HG02973 (cell line): ENCODE results near the gene PSME4.

Experiments
- ATAC-seq: cut with Tn5 transposase; IDR thresholded peaks from one replicate; pipeline ENCODE4 v1.9.1; 2021; ENCODE audit warnings: moderate library complexity; ENCODE audit not compliant: unreplicated experiment

Gene PSME4, protein sequence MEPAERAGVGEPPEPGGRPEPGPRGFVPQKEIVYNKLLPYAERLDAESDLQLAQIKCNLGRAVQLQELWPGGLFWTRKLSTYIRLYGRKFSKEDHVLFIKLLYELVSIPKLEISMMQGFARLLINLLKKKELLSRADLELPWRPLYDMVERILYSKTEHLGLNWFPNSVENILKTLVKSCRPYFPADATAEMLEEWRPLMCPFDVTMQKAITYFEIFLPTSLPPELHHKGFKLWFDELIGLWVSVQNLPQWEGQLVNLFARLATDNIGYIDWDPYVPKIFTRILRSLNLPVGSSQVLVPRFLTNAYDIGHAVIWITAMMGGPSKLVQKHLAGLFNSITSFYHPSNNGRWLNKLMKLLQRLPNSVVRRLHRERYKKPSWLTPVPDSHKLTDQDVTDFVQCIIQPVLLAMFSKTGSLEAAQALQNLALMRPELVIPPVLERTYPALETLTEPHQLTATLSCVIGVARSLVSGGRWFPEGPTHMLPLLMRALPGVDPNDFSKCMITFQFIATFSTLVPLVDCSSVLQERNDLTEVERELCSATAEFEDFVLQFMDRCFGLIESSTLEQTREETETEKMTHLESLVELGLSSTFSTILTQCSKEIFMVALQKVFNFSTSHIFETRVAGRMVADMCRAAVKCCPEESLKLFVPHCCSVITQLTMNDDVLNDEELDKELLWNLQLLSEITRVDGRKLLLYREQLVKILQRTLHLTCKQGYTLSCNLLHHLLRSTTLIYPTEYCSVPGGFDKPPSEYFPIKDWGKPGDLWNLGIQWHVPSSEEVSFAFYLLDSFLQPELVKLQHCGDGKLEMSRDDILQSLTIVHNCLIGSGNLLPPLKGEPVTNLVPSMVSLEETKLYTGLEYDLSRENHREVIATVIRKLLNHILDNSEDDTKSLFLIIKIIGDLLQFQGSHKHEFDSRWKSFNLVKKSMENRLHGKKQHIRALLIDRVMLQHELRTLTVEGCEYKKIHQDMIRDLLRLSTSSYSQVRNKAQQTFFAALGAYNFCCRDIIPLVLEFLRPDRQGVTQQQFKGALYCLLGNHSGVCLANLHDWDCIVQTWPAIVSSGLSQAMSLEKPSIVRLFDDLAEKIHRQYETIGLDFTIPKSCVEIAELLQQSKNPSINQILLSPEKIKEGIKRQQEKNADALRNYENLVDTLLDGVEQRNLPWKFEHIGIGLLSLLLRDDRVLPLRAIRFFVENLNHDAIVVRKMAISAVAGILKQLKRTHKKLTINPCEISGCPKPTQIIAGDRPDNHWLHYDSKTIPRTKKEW (N-terminal part only)

DNA sequence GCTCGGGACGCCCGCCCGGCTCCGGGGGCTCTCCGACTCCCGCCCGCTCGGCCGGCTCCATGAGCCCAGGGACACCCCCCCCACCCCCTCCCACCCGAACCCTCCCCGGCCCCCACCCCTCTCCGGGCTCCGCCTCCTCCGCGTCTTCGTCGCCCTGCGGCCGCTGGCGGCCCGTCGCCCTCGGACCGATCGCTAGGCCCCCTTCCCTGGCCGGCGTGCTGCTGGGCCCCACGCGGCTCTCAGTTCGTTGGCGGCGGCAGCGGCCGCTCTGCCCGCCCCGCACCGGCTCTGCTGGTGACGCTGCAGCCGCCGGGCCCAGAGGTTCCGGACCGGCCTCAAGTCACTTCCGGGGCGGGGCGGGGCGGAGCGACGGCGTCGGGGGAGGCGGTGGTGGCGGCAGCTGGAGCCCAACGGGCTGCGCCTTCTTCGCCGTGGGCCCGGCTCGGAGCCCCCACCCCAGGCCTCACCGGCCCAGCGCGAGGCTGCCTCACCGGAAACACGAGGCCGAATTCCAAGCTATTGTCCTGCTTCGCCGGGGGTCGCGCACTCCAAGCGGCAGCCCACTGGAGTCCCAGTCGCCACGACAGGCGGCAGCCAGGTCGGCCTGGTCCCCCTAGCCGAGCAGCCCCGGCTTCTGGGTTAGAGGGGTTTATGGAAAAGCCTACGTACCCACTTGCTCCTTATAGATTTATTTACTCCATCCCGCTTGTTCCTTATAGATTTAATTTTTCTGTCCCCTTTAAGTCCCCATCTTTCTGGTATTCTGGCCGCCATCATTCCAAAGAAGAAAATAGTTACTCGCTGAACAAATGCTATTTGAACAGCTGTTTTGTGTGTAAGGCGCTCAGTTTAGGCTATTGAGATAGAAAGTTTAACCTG is at the start of gene PSME4:
TSS of gene PSME4 (minus strand) at position 270 of the 879 bp plus-strand sequence. CDS start at position 61, 209 bp downstream.
- peak; percentile 82 for ATAC-seq

DNA sequence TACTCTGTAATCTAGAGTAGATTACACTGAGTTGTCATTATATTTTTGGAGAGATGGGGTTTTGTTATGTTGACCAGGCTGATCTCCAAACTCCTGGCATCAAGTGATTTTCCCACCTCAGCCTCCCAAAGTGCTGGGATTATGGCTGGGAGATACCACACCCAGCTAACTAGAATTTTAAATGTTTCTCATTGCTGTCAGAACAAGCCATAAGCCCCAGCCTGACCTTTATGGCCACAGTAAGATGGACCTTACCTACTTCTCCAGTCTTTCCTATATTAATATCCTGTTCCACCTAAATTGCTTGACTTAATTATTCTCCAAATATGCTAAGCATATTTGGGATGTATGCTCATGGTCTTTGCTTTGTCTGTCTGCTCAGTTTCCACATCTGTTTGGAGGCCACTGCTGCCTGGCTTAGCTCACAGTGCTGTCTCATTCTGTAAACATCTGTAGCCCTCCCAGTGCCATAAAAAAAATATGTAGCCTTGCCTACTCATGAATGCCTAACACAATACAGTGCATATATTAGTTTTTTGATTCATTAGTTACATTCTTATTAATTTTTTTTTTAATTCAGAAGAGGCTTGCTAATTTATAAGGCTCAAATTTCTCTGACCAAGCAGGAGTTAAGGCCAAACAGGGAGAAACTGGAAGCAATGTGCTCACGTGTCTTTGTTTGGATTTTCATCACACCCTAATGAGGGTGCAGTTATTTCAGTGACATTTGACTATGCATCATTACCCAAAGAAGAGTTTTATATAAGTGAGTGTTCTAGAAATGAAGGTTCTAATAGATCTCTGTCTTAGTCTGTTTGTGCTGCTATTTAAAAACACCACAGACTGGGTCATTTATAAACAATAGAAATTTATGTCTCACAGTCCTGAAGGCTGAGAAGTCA is 45.3 kb upstream of the PSME4 start:
- no peak for ATAC-seq

DNA sequence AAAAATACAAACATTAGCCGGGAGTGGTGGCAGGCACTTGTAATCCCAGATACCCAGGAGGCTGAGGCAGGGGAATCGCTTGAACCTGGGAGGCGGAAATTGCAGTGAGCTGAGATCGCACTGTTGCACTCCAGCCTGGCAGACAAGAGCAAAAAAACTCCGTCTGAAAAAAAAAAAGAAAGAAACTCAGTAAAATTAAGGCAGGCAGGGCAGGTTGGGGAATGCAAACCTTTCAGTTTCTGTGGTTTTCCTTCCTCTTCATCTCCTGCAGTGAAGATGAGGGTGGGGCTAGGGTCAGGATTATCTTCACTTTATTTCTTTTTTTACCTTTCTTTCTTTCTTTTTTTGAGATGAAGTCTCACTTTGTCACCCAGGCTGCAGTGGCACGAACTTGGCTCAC is 43.2 kb upstream of the PSME4 start:
- no peak for ATAC-seq

DNA sequence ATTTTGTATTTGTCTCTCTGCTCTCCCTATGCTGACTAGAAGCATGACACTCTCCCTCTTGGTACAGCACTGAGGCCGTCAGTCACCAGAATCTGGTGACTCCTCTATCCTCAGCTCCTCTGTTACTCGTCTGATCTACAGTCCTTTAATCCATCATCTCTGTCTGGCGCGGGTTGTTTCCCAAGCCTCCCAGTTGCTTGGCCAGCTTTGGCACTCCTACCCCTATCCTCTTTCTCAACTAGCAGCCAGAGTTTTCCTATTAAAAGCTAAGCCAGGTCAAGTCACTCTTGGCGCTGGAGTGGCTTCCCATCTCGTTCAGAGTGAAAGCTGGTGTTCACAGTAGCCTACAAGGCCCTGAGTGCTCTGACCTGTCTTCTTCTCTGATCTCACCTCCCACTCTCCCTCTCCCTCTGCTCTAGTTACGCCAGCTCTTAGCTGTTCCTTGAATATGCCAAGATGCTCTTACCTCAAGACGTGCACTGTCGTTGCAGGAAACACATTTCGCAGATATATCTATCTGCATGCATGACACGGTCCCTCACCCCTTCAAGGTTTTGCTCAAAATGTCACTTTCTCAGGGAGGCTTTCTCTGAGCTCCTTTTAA is 41.8 kb upstream of the PSME4 start:
- ATAC-seq: no peak

DNA sequence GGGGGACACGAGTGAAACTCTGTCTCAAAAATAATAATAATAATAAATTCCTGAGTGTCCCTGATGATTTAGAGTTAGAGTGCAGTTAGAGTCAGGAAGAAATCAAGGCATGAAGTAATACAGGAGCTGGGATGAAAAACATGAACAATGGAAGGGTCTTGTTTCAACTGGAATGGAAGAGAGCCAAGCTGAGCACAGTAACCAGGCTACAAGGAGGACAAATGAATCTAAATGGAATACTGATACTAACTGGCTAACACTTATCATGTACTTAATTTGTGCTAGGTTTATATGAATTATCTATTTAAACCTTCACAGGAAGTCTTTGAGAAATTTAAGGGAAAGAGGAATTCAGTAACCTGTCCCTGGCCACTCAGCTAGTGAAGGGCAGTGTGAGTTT is 38.8 kb upstream of the PSME4 start:
- ATAC-seq: no peak

DNA sequence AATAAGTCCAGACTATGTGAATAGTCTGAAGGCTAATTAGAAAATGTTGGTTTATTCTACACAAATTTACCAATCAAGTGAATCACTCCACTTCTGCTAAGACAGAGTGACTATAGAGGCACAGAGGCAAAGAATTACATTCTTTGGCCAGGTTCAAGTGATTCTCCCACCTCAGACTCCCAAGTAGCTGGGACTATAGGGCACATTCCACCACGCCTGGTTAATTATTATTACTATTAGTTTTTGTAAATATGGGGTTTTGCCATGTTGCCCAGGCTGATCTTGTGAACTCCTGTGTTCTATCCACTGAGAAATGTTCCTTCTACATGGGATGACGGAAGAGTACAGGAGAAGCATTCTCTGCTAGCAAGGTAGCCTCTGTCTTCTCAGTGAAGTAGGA is 37.6 kb upstream of the PSME4 start:
- ATAC-seq: no peak

DNA sequence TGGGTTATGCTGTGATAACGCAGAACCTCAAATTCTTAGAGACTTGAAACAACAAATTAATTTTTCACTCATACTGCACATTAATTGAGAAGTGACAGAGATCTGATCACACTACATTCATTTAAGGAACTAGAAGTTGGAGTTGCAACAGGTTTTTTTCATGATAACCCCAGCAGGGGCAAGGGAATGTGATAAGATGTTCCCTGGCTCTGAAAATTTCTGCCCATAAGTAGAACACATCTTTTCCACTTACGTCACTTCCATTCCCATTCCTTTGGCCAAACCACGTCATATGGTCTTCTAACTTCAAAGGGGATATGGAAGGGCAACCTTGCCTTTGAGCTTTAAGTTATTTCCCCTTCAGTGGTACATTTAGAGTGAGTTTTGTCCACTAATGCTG is 29.7 kb upstream of the PSME4 start:
- no peak for ATAC-seq

DNA sequence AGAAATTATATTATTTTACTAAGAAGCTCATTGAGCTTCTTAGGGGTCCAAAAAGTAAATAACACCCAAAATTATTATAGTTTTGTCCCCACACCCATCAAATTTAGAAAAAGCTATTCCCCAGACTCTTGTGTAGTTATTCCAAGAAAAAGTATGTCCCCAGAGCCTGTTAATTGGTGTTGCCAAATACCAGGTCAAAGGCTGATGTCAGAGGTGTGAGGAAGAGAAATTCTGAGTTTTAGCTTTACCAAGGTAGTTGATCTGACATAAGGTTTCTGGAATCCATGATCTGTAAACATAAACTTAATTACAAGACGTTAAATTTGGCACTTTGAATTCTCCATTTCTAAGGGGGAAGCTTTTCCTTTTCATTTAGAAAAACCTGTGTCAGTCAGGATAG is 29.3 kb upstream of the PSME4 start:
- ATAC-seq: no peak

DNA sequence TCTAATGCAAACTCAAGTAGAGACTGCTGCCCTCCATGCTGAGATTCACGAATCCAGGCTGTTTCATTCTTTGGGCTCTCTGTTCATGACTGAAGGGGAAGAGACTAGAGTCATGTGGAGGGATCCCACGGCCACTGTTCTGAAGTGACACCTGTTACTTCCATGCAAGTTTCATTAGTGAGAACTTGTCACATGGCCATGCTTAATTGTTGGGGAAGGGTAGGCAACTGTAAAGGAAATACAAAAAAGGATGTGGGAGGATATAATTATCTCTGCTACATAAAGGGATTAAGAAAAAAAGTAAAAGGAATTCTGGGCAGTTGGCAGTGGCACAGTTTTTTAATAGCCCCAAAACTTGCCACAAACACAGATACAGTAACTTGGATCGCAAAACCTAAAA is 28.0 kb upstream of the PSME4 start:
- no peak for ATAC-seq

DNA sequence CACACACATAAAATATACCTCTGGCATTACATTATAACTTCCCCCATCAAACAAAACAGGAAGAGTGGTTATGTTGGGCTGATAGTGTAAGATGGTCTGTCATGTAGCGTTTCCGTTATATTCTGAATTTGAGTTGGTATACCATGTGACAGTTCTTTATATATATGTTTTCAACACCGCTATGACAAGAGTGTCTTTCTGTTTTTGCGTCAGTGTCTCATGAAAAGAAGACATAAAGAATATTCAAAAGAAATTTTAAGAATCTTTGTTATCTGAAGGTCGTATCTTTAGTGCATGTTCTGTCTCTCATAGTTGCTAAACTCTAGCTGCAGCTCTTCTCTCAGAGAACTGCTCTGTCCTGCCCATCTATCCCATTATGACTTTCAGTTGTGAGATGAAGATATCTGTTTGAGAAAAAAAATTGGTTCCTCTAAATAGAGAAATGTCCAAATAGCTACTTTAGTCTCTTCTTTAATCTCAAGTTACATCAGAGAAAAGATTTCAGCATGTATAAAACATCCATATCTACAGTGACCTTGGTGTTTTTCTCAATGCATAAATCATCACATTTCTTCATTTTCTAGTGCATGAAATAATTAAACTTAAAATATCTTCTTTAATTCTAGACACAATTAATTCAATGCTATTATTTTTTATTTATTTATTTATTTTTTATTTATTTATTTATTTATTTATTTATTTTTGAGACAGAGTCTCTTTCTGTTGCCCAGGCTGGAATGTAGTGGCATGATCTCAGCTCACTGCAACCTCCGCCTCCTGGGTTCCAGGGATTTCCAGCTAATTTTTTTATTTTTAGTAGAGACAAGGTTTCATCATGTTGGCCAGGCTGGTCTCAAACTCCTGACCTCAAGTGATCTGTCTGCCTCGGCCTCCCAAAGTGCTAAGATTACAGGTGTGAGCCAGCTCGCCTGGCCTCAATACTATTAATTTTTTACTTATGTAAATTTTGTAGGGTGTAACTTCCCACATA is 24.3 kb upstream of the PSME4 start:
- ATAC-seq: no peak

DNA sequence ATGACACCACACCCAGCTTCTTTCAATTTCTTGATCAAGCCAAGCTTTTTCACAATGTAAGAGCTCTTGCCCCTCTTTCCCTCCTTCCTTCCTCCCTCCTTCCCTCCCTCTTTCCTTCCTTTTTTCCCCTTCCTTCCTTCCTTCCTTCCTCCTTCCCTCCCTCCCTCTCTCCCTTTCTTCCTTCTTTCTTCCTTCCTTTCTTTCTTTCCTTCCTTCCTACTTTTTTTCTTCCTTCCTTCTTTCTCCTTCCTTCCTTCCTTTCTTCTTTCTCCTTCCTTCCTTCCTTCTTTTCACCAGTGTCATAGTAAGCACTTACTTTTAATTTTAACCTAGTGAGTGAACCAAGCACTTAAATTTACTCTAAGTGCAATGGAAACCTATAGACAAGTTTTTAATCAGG is 21.2 kb upstream of the PSME4 start:
- no peak for ATAC-seq

DNA sequence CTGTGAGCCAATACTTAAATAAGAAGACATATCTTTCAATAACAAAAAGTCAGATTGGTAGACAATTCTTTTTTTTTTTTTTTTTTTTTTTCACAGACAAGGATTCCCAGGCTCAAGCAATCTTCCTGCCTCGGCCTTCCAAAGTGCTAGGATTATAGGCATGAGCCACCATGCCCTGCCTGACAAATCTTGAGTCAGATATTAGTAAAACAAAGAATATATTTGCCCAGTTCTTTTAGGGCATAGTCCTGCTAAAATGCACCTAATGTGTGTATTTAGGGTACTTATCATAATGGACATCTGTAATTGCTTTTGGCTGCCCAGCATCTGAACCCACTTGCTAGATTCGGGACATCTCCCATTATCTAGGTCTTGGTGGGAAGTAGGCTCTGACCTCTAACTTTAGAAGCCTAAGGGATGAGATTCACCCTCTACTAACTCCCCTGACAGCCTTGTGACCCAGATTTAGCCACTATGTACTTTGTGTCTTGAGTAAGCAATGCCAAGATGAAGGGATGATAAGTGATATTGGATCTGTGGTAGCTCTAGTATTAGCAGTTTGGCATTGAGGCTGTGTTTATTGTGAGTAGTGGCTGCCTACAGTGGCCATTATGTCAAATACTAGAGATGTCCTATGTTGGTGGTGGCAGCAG is 18.5 kb upstream of the PSME4 start:
- no peak for ATAC-seq

DNA sequence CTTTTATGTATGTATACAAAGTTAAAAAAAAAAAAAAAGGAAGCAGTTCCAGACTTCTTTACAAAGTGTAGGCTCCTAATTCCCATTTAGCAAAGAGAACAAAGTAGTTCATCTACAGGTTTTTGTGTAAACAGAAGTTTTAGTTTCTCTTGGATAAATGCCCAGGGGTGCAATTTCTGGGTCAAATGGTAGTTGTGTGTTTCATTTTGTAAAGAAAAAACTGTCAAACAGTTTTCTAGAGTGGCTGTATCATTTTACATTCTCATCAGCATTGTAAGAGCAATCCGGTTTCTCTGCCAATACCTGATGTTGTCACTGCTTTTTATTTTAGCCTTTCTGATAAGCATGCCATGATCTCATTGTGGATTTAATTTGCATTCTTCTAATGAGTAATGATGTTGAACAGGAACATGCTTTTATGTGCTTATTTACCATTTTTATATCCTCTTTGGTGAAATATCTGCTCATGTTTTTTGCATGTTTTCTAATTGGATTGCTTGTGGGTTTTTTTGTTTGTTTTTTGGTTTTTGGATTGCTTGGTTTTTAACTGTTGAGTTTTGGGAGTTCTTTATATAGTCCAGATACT is 16.6 kb upstream of the PSME4 start:
- peak; percentile 58 for ATAC-seq

DNA sequence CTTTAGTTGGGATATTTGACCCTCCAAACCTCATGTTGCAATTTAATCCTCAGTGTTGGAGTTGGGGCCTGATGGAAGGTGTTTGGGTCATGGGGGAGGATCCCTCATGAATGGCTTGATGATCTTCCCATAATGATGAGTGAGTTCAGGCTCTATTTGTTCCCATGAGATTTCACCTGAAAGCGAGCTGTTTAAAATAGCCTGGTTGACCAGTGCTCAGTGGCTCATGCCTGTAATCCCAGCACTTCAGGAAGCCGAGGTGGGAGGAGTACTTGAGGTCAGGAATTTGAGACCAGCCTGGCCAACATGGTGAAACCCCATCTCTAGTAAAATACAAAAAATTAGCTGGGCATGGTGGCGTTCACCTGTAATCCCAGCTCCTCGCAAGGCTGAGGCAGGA is 14.9 kb upstream of the PSME4 start:
- no peak for ATAC-seq

DNA sequence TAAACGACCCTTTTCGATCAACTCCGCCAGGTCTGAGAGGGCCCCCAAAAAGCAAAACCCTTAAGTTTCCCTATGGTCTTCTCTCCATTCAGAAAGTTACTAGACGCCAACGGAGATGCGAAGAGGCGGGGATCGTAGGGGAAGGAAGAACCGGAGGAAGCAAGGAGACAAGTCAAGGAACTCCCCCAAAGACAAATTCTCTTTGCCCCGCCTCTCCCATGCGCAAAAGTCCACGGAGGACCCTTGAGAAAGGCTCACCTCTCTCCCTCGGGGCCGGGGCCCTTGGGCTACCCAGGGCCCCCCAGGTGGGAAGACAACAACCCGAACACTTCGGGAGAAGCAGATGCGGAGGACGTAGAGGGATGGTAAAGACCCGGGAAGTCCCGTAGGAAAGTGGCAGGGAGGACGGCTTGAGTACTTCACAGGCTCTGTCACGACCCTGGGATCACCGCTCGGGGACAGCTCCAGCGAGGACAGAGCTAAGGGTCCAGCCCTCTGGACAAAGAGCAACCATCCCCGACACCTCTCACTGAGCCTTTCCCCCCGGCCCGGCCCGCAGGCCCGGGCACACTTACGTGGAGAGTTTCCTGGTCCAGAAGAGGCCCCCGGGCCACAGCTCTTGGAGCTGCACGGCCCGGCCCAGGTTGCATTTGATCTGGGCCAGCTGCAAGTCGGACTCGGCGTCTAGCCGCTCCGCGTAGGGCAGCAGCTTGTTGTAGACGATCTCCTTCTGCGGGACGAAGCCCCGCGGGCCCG is 647 bp downstream of the PSME4 start:
- peak; percentile 28 for ATAC-seq
